HEK293 (cell line): ENCODE results near the gene KIAA0232.

Source experiments
- CTCF ChIA-PET: fragments of 350-600 bp; formaldehyde crosslinking; extraction: SDS; loops from one replicate; lab custom pipeline; 2021; ENCODE audit warnings: antibody characterized with exemption; lab: Yijun Ruan, JAX
- POLR2A ChIA-PET: fragments of 300-600 bp; formaldehyde crosslinking; extraction: SDS; loops from one replicate; lab custom pipeline; 2020; ENCODE audit warnings: antibody characterized with exemption, inconsistent platforms; lab: Yijun Ruan, JAX
- H3K27ac ChIP-seq: fragments of 200-500 bp; sonication (Bioruptor generic); 2 replicates; pipeline ENCODE4 v1.5.1; 2014; ENCODE audit warnings: low read depth, low read length, control low read depth, inconsistent platforms; ENCODE audit errors: extremely low read depth
- H3K36me3 ChIP-seq, 2 experiments: fragments of 200-500 bp in 1 of 2; sonication (Bioruptor generic) in 1 of 2; 1 replicate in 1 of 2; 2 replicates in 1 of 2; pipeline ENCODE4 v1.5.1; 2014 to 2017; ENCODE audit warnings: inconsistent platforms in 2 of 2, low read length in 2 of 2; ENCODE audit not compliant: control insufficient read depth in 2 of 2, insufficient read depth in 1 of 2
- H3K4me1 ChIP-seq: fragments of 200-500 bp; sonication (Bioruptor generic); 2 replicates; pipeline ENCODE4 v1.5.1; 2014; ENCODE audit warnings: mild to moderate bottlenecking, low read length, inconsistent platforms; ENCODE audit not compliant: control insufficient read depth, insufficient read depth
- H3K4me3 ChIP-seq: 2 replicates; pipeline ENCODE4 v1.5.1; 2011; ENCODE audit warnings: low read depth, mild to moderate bottlenecking, control low read depth, low read length, moderate library complexity
- H3K9me3 ChIP-seq: fragments of 200-500 bp; sonication (Bioruptor generic); 2 replicates; pipeline ENCODE4 v1.5.1; 2014; ENCODE audit warnings: low read depth, low read length, inconsistent platforms; ENCODE audit not compliant: control insufficient read depth, insufficient read depth
- EGR2 ChIP-seq: fragments of 450-650 bp; formaldehyde crosslinking; IDR thresholded peaks from 2 replicates; pipeline ENCODE4 v1.5.1; 2016; ENCODE audit warnings: low read depth, missing biosample characterization, missing genetic modification characterization
- GLI4 ChIP-seq: fragments of 450-650 bp; formaldehyde crosslinking; IDR thresholded peaks from 2 replicates; pipeline ENCODE4 v1.5.1; 2016; ENCODE audit warnings: missing biosample characterization, missing genetic modification characterization
- HOXC10 ChIP-seq: sonication (generic); formaldehyde crosslinking; IDR thresholded peaks from 2 replicates; pipeline ENCODE4 v1.8.1; 2023; ENCODE audit warnings: mild to moderate bottlenecking, missing genetic modification reagents
- REPIN1 ChIP-seq: fragments of 450-650 bp; formaldehyde crosslinking; IDR thresholded peaks from 2 replicates; pipeline ENCODE4 v1.5.1; 2017; ENCODE audit warnings: missing biosample characterization, missing genetic modification characterization, low read depth
- SCRT2 ChIP-seq: fragments of 450-650 bp; formaldehyde crosslinking; IDR thresholded peaks from 2 replicates; pipeline ENCODE4 v1.5.1; 2016; ENCODE audit warnings: missing biosample characterization, missing genetic modification characterization
- TSHZ1 ChIP-seq: fragments of 450-650 bp; formaldehyde crosslinking; IDR thresholded peaks from 2 replicates; pipeline ENCODE4 v1.5.1; 2016; ENCODE audit warnings: missing biosample characterization, missing genetic modification characterization, borderline replicate concordance
- WT1 ChIP-seq: fragments of 450-650 bp; formaldehyde crosslinking; IDR thresholded peaks from 2 replicates; pipeline ENCODE4 v1.5.1; 2016; ENCODE audit warnings: missing biosample characterization, missing genetic modification characterization
- YY2 ChIP-seq: fragments of 450-650 bp; formaldehyde crosslinking; IDR thresholded peaks from 2 replicates; pipeline ENCODE4 v1.5.1; 2016; ENCODE audit warnings: missing biosample characterization, missing genetic modification characterization
- ZFP69B ChIP-seq: fragments of 450-650 bp; formaldehyde crosslinking; IDR thresholded peaks from 2 replicates; pipeline ENCODE4 v1.5.1; 2016; ENCODE audit warnings: missing biosample characterization, missing genetic modification characterization
- ZNF148 ChIP-seq: fragments of 450-650 bp; formaldehyde crosslinking; IDR thresholded peaks from 2 replicates; pipeline ENCODE4 v1.5.0; 2017; ENCODE audit warnings: missing biosample characterization, missing genetic modification characterization, borderline replicate concordance
- ZNF2 ChIP-seq: fragments of 450-650 bp; formaldehyde crosslinking; IDR thresholded peaks from 2 replicates; pipeline ENCODE4 v1.5.1; 2016; ENCODE audit warnings: missing biosample characterization, missing genetic modification characterization
- ZNF266 ChIP-seq: fragments of 450-650 bp; formaldehyde crosslinking; IDR thresholded peaks from 2 replicates; pipeline ENCODE4 v1.5.1; 2016; ENCODE audit warnings: missing biosample characterization, missing genetic modification characterization, low read depth
- ZNF404 ChIP-seq: fragments of 450-650 bp; formaldehyde crosslinking; IDR thresholded peaks from 2 replicates; pipeline ENCODE4 v1.5.1; 2017; ENCODE audit warnings: missing biosample characterization, missing genetic modification characterization
- ZNF560 ChIP-seq: fragments of 450-650 bp; formaldehyde crosslinking; IDR thresholded peaks from 2 replicates; pipeline ENCODE4 v1.5.1; 2017; ENCODE audit warnings: missing biosample characterization, missing genetic modification characterization, borderline replicate concordance
- ZNF571 ChIP-seq: fragments of 450-650 bp; formaldehyde crosslinking; IDR thresholded peaks from 2 replicates; pipeline ENCODE4 v1.5.0; 2017; ENCODE audit warnings: missing biosample characterization, missing genetic modification characterization
- ZNF677 ChIP-seq: fragments of 450-650 bp; IDR thresholded peaks from 2 replicates; pipeline ENCODE4 v1.5.0; 2018; ENCODE audit warnings: missing biosample characterization, mild to moderate bottlenecking, missing genetic modification characterization, moderate library complexity
- ZNF692 ChIP-seq: fragments of 450-650 bp; formaldehyde crosslinking; IDR thresholded peaks from 2 replicates; pipeline ENCODE4 v1.5.1; 2016; ENCODE audit warnings: missing biosample characterization, missing genetic modification characterization
- ZNF830 ChIP-seq: fragments of 450-650 bp; IDR thresholded peaks from 2 replicates; pipeline ENCODE4 v1.5.0; 2018; ENCODE audit warnings: missing biosample characterization, missing genetic modification characterization, low read depth, mild to moderate bottlenecking, moderate library complexity
- ZSCAN4 ChIP-seq: fragments of 450-650 bp; formaldehyde crosslinking; IDR thresholded peaks from 2 replicates; pipeline ENCODE4 v1.5.1; 2017; ENCODE audit warnings: missing biosample characterization, missing genetic modification characterization
- ZSCAN5A ChIP-seq: fragments of 450-650 bp; formaldehyde crosslinking; IDR thresholded peaks from 2 replicates; pipeline ENCODE4 v1.5.1; 2016; ENCODE audit warnings: missing biosample characterization, missing genetic modification characterization

The KIAA0232 gene

GRCh38 chr4:6893449-6894085, 111.0 kb downstream of the KIAA0232 start:
- H3K36me3 ChIP-seq, result no peaks in the 10 kb centered on the region
- H3K4me3 ChIP-seq, result no peak overlapping the region
- ChIA-PET POLR2A (no interaction called here), CTCF (interaction anchor here (0.7 kb wide), 1 partner anchor 177 kb away, joined by 3 read pairs; no protein-coding TSS in a partner anchor)
- no peaks in the 10 kb centered on the region for H3K4me1 ChIP-seq
- no peak overlapping the region for H3K27ac ChIP-seq
- H3K9me3 ChIP-seq, result no peaks in the 10 kb centered on the region
- no peak for TF ChIP-seq ZFP69B (tag by site-specific recombination)
- TF ChIP-seq, all 188 proteins: peak for 0

GRCh38 chr4:6894086-6894478, 111.6 kb downstream of the KIAA0232 start:
- POLR2A ChIA-PET, result no interaction called here
- CTCF ChIA-PET, result no interaction called here
- H3K4me1 ChIP-seq, result no peaks in the 10 kb centered on the region
- H3K4me3 ChIP-seq, result no peak overlapping the region
- no peaks in the 10 kb centered on the region for H3K9me3 ChIP-seq
- TF ChIP-seq WT1 (tag by site-specific recombination) (no peak), ZNF677 (no peak), SCRT2 (tag by site-specific recombination) (no peak), HOXC10 (CRISPR knock-in tag) (no peak), ZSCAN4 (tag by site-specific recombination) (no peak), GLI4 (tag by site-specific recombination) (no peak), ZNF571 (no peak), EGR2 (tag by site-specific recombination) (no peak), ZSCAN5A (tag by site-specific recombination) (no peak), ZNF560 (tag by site-specific recombination) (no peak), ZNF404 (tag by site-specific recombination) (no peak), ZNF692 (no peak), REPIN1 (tag by site-specific recombination) (no peak), YY2 (no peak), ZNF266 (no peak), ZNF148 (tag by site-specific recombination) (no peak), ZNF2 (tag by site-specific recombination) (no peak), ZNF830 (tag by site-specific recombination) (no peak), TSHZ1 (tag by site-specific recombination) (no peak)
- H3K36me3 ChIP-seq, result no peaks in the 10 kb centered on the region
- H3K27ac ChIP-seq, result no peak overlapping the region
